Measurements from ENCODE around the gene GRB2. TPM values are rescaled to one million over a fixed set of nuclear protein-coding genes. Genes with fewer than 3 reads are reported as not detected.

GRB2 gene
- total RNA-seq, 2 experiments from 2014 or later = 244 to 308 TPM

GRCh38 chr17:75433218-75433783 is 27.8 kb upstream of the GRB2 start:
- no TSS peak for BruUV-seq (replicated peaks)
- CTCF ChIA-PET (ENCODE audit: unreplicated experiment) = interaction anchor here (0.6 kb wide), 1 partner anchor 41 kb away, joined by 3 read pairs; no protein-coding TSS in a partner anchor

GRCh38 chr17:75430159-75430974 is 24.9 kb upstream of the GRB2 start:
- ChIA-PET POLR2A (interaction anchor here (0.6 to 1.3 kb wide), 5 partner anchors 25 to 361 kb away, joined by 3 to 6 read pairs (median 4); partner anchors contain the start of genes GRB2 and TMEM94), CTCF (ENCODE audit: unreplicated experiment) (interaction anchor here (0.6 to 1.0 kb wide), 2 partner anchors 13 to 206 kb away, joined by 3 read pairs; no protein-coding TSS in a partner anchor)
- Histone ChIP-seq H3K79me2 (ENCODE audit: insufficient read depth, low read depth, low read length) (no peaks in the 10 kb centered on the region), H4K20me1 (ENCODE audit: insufficient read depth, low read length) (no peaks in the 10 kb centered on the region), H3K36me3 (ENCODE audit: insufficient read depth, low read length) (no peaks in the 10 kb centered on the region), H3K27ac (ENCODE audit: low read depth, low read length, poor library complexity, severe bottlenecking) (no peak overlapping the region), H3K9me3 (ENCODE audit: low read length) (no peaks in the 10 kb centered on the region), H3K4me2 (ENCODE audit: low read length) (no peak overlapping the region), H3K4me1 (ENCODE audit: insufficient read depth, low read length, poor library complexity, severe bottlenecking) (peaks cover 7% of the 10 kb centered on the region), H3K9me2 (ENCODE audit: insufficient read depth, low read length) (no peaks in the 10 kb centered on the region), H3K4me3 (ENCODE audit: low read depth, low read length, poor library complexity, severe bottlenecking) (no peak overlapping the region), H2AFZ (ENCODE audit: low read length) (no peak overlapping the region)
- no TSS peak for BruUV-seq (replicated peaks)
- TF ChIP-seq EZH2phosphoT487 (IDR thresholded peaks at IDR 0.05; ENCODE audit: borderline replicate concordance, low read depth, low read length) (no peak), CTCF (conservative IDR thresholded peaks at IDR 0.05; ENCODE audit: low read length) (no peak)
- no peak for DNase-seq (ENCODE audit: low spot score)
- intact Hi-C loops (cut with micrococcal nuclease; ENCODE audit: unreplicated experiment) = no loop called here

More at GRCh38 chr17:75433218-75433783, 27.8 kb upstream of the GRB2 start:
- Histone ChIP-seq H3K27ac (ENCODE audit: low read depth, low read length, poor library complexity, severe bottlenecking) (no peak overlapping the region), H4K20me1 (ENCODE audit: insufficient read depth, low read length) (no peaks in the 10 kb centered on the region), H3K4me3 (ENCODE audit: low read depth, low read length, poor library complexity, severe bottlenecking) (no peak overlapping the region), H2AFZ (ENCODE audit: low read length) (no peak overlapping the region), H3K9me2 (ENCODE audit: insufficient read depth, low read length) (no peaks in the 10 kb centered on the region), H3K4me2 (ENCODE audit: low read length) (no peak overlapping the region), H3K4me1 (ENCODE audit: insufficient read depth, low read length, poor library complexity, severe bottlenecking) (no peaks in the 10 kb centered on the region), H3K9me3 (ENCODE audit: low read length) (no peaks in the 10 kb centered on the region), H3K79me2 (ENCODE audit: insufficient read depth, low read depth, low read length) (no peaks in the 10 kb centered on the region), H3K36me3 (ENCODE audit: insufficient read depth, low read length) (no peaks in the 10 kb centered on the region)
- TF ChIP-seq CTCF (conservative IDR thresholded peaks at IDR 0.05; ENCODE audit: low read length) = no peak
- no peak for TF ChIP-seq EZH2phosphoT487 (IDR thresholded peaks at IDR 0.05; ENCODE audit: borderline replicate concordance, low read depth, low read length)
- DNase-seq (ENCODE audit: low spot score) = no peak
- intact Hi-C loops (cut with micrococcal nuclease; ENCODE audit: unreplicated experiment) = no loop called here
- POLR2A ChIA-PET = interaction anchor here (1.1 to 1.3 kb wide), 2 partner anchors 15 to 22 kb away, joined by 3 to 4 read pairs; no protein-coding TSS in a partner anchor

Data from OCI-LY7 (cell line).